ENCODE results near the gene LANCL2. TPM values are rescaled to one million over a fixed set of nuclear protein-coding genes. Genes with fewer than 3 reads are reported as not detected.

LANCL2 gene
- total RNA-seq, 4 donors from 2014 or later, result 3.5 to 31.4 (median 6.7) TPM

DNA sequence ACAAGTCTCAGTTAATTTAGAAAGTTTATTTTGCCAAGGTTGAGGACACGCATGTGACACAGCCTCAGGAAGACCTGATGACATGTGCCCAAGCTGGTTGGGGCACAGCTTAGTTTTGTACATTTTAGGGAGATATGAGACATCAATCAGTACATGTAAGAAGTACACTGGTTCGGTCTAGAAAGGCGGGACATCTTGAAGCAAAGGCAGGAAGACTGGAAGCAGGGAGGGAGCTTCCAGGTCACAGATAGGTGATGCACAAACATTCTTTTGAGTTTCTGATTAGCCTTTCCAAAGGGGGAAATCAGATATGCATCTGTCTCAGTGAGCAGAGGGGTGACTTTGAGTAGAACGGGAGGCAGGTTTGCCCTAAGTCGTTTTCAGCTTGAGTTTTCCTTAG is 29.4 kb upstream of the LANCL2 start:
- H3K9me3 ChIP-seq, result no peaks in the 10 kb centered on the region
- intact Hi-C loops (cut with DNase I; ENCODE audit: low total_unique reads), result no loop called here
- no peak overlapping the region for H3K27ac ChIP-seq
- H3K27me3 ChIP-seq, result no peaks in the 10 kb centered on the region
- DNase-seq, result no peak
- TF ChIP-seq, protein P1, sequence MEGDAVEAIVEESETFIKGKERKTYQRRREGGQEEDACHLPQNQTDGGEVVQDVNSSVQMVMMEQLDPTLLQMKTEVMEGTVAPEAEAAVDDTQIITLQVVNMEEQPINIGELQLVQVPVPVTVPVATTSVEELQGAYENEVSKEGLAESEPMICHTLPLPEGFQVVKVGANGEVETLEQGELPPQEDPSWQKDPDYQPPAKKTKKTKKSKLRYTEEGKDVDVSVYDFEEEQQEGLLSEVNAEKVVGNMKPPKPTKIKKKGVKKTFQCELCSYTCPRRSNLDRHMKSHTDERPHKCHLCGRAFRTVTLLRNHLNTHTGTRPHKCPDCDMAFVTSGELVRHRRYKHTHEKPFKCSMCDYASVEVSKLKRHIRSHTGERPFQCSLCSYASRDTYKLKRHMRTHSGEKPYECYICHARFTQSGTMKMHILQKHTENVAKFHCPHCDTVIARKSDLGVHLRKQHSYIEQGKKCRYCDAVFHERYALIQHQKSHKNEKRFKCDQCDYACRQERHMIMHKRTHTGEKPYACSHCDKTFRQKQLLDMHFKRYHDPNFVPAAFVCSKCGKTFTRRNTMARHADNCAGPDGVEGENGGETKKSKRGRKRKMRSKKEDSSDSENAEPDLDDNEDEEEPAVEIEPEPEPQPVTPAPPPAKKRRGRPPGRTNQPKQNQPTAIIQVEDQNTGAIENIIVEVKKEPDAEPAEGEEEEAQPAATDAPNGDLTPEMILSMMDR (IDR thresholded peaks at IDR 0.05), result no peak
- TF ChIP-seq POLR2A (IDR thresholded peaks at IDR 0.05), result no peak
- H3K4me1 ChIP-seq, result no peaks in the 10 kb centered on the region
- no peak overlapping the region for H3K4me3 ChIP-seq
- no peaks in the 10 kb centered on the region for H3K36me3 ChIP-seq

DNA sequence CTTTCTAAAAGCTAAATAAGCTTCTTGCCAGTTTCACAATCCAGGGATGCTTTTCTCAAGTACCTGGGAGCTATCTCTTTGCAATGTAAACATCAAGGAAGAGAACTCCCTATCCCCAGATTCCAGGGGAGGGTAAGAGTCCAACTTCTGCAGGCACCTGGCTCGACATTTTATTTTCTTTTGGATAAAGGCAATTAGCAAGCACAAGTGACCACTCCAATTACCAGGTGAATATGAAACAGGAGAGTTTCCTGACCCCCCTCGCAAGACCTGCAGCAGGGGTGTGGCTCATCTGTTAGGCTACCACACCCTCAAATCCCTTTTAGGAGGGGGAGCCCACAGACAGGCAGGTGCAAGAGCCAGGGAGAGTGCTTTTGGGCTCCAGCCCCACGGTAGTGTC is 28.6 kb upstream of the LANCL2 start:
- Histone ChIP-seq H3K36me3 (no peaks in the 10 kb centered on the region), H3K9me3 (no peaks in the 10 kb centered on the region), H3K4me1 (no peaks in the 10 kb centered on the region), H3K27me3 (no peaks in the 10 kb centered on the region), H3K4me3 (no peak overlapping the region), H3K27ac (no peak overlapping the region)
- no peak for TF ChIP-seq POLR2A (IDR thresholded peaks at IDR 0.05)
- TF ChIP-seq, protein P1 (IDR thresholded peaks at IDR 0.05), result no peak
- intact Hi-C loops (cut with DNase I; ENCODE audit: low total_unique reads), result no loop called here
- no peak for DNase-seq

DNA sequence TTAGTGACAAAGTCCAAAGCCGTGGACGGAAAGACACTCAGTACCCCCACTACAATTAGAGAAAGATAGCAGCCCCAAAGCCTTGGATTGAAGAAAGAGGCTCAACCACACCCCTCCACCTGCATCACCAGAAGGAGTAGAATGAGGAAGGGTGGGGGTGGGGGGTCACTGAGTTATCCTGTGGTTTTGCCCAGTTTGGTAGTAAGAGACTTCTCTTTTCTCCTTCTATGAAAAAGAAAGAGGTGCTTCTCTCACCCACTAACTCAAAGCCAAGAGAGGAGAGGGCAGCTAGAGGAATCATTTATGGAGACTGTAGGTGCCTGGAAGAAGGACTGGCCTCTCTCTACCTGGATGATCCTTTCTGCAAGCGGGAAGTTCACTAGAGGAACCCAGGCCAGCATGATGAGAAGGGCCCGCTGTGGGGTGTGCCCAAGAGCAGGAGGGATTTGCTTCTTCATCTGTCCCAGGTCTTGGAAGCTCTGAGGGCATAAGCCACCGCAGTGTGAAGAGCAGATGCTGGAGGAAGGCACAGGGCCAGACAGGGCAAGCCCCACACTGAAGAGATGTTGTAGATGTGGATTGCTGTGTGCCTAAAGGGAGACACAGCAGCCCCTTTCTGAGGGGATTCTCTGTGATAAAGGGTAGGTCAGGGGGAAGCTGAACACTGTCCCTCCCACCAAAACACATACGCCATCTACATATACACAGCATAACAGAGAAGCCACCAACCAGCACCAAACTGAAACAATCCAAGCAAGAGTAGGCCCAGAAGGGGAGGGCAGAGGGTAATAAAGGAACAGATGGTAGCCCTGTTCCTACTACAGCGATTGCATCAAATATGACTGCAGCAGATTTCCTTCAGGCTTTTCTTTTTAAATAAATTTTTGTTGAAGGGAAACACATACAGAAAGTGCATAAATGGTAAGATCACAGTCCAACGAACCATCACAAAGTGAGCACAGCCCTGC is 25.8 kb upstream of the LANCL2 start:
- Histone ChIP-seq H3K27ac (no peak overlapping the region), H3K4me3 (no peak overlapping the region), H3K36me3 (no peaks in the 10 kb centered on the region), H3K27me3 (no peaks in the 10 kb centered on the region), H3K9me3 (no peaks in the 10 kb centered on the region), H3K4me1 (no peaks in the 10 kb centered on the region)
- intact Hi-C loops (cut with DNase I; ENCODE audit: low total_unique reads), result no loop called here
- TF ChIP-seq, protein P1 (IDR thresholded peaks at IDR 0.05), result no peak
- no peak for TF ChIP-seq POLR2A (IDR thresholded peaks at IDR 0.05)
- DNase-seq, result no peak

DNA sequence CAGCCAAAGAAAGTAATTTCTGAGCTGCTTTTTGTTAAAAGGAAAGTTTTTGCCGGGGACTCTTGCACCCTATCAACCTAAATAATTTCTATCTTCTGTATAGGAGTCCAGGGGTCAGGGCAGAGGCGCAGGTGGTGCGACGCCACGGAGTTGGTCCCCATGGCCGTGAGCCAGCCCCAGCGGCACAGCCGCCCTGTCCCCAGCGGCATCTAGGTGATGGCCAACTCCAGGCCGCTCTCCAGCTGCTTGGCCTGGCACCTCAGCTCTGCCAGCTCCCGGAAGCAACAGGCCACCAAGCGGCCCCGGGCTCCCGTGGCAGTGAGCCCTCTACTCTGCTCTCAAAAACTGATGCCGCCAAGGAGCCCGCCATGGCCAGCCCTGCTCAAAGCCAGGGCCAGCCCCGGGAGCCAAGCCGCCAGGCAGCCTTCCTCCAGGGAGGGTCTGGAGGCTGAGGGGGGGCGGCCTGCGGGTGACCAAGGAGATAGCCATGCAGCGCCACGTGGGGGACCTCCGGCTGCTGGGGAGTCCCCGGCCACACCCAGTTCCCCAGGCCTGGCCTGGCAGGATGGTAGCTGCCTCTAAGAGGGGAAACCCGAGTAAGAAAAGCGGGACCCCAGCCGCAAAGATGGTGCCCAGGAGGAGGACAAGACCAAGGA is 22.8 kb upstream of the LANCL2 start:
- Histone ChIP-seq H3K27ac (no peak overlapping the region), H3K9me3 (no peaks in the 10 kb centered on the region), H3K4me1 (no peaks in the 10 kb centered on the region), H3K4me3 (no peak overlapping the region), H3K36me3 (no peaks in the 10 kb centered on the region), H3K27me3 (no peaks in the 10 kb centered on the region)
- intact Hi-C loops (cut with DNase I; ENCODE audit: low total_unique reads), result no loop called here
- no peak for DNase-seq
- TF ChIP-seq, protein P1 (IDR thresholded peaks at IDR 0.05), result no peak
- no peak for TF ChIP-seq POLR2A (IDR thresholded peaks at IDR 0.05)

All from uterus (tissue), 4 donors.